Neural progenitor cell (in vitro differentiated cells): ENCODE measurements around the gene COL4A2.

ENCODE experiments used
- CTCF ChIP-seq: fragments of 200-600 bp; sonication (generic); IDR thresholded peaks from 2 replicates; pipeline ENCODE4 v1.5.1; 2017; ENCODE audit warnings: antibody characterized with exemption, mild to moderate bottlenecking
- EZH2 ChIP-seq: fragments of 200-600 bp; sonication (generic); IDR thresholded peaks from 2 replicates; pipeline ENCODE4 v1.6.1; 2017; ENCODE audit warnings: antibody characterized with exemption, mild to moderate bottlenecking, moderate library complexity
- EZH2phosphoT487 ChIP-seq: fragments of 200-600 bp; sonication (generic); IDR thresholded peaks from 2 replicates; pipeline ENCODE4 v1.6.1; 2017; ENCODE audit warnings: antibody characterized with exemption

GRCh38 chr13:110421061-110421460, 114.0 kb downstream of the COL4A2 start:
- no peak for TF ChIP-seq CTCF
- no peak for TF ChIP-seq EZH2phosphoT487
- TF ChIP-seq EZH2: no peak
